Right hindlimb (tissue), 1 donor: ENCODE measurements around the gene ITGB6.
A peak's percentile ranks its signal among the peaks of the same experiment; 100 is the strongest.
"Not testable (repeated sequence)": the region's sequence is repeated elsewhere in the genome, so short reads cannot be mapped to it uniquely, and the experiment has no call there.

Experiments
- DNase-seq: peaks from one replicate; pipeline ENCODE4 v3.0.0-alpha.2; 2018

ITGB6 gene

DNA sequence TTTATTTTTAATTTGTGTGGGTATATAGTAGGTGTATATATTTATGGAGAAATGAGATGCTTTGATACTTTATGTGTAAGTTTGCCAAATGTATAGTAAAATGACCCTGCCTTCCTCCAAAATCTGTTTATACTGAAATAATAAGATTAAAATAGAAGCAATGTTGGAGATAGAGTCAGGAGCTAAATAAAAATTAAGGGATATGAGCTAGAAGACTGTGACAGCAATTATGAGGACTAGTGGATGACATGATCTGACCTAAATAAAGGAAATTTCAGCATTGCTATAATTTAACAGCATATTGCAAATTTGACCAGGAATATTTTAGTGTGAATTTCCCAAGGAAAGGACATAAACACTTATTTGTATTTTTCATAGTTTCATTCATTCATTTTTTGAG, 60.7 kb downstream of the ITGB6 start:
- no peak for DNase-seq

DNA sequence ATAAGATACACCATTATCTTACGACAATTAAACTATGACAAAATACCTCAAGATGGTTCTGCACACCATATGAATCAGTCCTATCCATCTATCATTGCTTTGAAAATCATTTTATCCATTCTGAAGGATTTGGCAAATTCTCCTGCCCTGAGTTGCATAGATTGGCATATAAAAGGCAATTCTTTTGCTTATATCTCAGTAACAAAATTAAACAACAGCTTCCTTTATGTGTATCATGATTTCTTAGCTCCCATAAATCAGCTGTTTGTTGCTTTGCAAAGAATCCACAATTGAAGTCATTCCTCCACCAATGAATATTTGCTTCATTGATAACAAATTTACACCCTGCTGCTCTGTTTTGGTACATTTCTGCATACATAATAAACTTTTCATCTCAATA, 61.7 kb downstream of the ITGB6 start:
- DNase-seq: no peak

DNA sequence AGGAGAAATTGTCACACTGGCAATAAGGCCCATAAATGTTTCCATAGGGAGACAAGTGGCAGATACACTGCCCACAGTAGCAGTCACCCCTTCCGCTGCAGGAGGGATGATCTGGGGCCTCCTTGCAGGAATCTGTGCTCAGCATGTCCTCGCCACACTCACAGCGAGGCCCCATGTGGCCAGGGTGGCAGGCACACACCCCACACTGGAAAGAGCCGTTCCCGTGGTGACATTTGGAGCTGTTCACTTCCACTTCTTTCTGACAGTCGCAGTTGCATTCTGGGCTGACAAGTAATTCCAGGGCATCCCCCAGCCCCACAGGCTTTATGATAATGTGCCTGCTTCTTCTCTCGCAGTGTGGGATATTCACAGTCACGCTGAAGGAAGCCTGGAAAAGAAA, 62.6 kb downstream of the ITGB6 start:
- no peak for DNase-seq

DNA sequence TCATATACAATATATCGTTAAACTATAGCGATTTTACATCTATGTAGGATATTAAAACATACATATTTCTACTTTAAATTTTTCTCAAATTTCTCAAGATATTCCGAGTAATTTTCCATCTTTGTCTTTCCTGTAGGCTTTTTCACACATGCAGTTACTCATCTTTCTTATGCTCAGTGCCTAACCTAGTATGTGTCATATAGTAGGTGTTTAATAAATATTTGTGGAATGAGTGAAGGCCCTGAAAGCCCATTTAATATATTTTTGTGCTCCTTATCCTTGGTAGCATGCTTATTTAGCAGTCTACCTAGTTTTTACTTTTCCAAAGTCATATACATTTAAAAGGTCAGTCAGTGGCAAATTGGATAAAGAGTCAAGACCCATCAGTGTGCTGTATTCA, 67.3 kb downstream of the ITGB6 start:
- DNase-seq: no peak

DNA sequence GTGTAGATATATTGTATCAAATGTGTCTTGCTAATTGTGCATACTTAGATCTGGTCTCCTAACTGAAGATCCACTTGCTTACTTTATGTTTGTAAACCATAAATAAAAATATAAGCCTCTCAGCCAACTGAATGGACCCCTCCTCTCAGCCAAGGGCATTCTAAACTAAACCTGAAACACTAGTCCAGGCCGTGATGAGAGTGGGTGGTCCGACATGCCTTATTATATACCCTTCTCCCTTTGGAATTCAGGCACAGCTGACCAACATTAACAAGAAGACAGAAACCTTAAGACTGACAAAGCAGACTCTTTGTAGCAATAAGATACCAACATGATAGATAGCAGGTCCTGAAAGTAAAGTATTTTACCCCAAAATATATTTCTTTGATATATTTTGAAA, 73.3 kb downstream of the ITGB6 start:
- no peak for DNase-seq

DNA sequence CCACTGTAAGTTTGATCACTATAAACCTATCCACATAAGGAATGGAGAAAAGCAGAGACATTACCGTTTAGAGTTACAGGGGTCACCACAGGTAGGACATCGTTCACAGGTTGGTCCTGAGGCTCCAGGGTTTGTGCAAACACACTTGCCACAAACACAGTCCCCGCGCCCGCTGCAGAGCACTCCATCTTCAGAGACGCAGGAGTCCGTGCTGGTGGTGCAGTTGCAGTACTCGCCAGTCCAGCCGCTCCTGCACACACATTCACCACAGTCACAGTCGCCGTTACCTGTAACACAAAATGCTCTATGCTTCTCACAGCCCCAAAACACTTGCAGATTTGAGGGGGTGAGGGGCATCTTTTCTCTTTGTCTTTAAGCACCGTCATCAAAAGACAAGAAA, 73.8 kb downstream of the ITGB6 start:
- no peak for DNase-seq

DNA sequence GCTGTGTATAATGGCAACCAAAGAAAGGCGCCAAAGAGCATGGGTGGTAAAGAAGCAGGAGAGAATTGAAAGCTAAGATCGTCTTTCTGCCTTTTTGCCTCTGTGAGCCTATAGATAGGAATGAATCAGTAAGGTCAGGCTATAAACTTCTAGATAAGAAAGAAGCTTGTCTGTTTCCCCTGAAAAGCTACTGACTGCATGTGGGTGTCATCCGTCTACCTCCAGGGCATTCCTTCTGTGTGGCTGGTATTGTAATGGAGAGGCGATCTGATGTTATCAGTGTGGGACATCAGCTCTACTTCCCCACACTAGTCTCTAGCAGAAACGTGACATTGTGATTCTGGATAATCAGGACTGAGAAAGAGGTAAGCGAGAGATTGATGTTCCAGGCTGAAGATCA, 74.2 kb downstream of the ITGB6 start:
- no peak for DNase-seq

DNA sequence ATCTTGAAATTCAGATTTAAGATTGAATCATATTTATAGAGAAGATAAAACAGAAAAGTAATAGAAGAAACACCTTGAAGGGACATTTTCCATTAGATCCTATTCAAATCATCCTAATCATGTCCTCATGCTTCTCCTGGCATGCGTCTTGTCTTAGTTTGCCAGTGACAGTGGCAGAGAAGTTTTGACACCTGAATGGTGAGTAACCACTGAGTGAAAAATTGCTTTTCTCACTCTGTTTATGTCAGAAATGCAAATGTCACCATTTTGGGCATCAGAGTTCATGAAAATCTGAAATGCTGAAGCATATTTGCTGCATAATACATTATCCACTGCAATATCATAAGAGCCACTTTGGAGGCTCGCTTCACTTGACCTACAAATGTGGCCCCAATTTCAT, 74.7 kb downstream of the ITGB6 start:
- DNase-seq: no peak

DNA sequence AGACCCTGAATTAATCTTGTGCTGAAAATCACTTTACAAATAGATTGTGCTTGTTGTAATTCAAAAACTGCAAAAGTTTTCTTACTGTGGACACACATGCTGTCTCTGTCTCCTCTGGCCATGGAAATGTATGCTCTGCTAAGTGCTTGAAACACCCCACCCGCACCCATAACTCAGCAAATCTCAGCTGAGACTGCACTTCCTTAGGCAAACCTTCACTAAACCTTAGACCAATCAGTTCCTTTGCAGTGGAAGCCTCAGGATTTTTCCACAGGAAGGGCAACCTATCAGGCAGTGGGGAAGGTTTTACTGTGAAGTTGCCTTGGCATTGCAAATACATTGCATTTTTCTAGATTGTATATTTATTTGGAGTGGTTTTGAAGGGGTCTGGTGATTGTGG, 75.5 kb downstream of the ITGB6 start:
- DNase-seq: no peak

DNA sequence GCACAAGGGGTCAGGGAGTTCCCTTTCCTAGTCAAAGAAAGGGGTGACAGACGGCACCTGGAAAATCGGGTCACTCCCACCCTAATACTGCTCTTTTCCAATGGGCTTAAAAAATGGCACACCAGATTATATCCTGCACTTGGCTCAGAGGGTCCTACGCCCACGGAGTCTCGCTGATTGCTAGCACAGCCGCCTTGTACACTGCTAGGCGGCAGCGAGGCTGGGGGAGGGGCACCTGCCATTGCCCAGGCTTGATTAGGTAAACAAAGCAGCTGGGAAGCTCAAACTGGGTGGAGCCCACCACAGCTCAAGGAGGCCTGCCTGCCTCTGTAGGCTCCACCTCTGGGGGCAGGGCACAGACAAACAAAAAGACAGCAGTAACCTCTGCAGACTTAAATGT, 85.4 kb downstream of the ITGB6 start:
- not testable (repeated sequence) for DNase-seq

DNA sequence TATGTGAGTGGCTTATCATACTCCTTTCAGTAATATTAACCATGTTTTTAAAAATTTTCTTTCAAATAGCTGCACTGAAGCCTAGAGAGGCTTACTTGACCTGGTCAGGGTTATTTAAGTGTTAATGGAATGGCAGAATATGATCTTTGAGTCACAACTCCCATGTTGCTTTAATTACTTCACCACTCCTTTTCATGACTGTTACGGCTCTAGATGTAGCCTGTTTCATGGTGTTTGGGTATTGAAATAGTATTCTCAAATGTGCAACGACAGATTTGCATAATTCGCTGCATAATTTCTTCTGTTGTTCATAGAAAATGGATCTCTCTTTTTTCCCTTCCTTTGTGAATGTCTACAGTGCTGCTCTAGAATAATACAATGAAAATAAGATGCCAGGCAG, 86.1 kb downstream of the ITGB6 start:
- DNase-seq: no peak

DNA sequence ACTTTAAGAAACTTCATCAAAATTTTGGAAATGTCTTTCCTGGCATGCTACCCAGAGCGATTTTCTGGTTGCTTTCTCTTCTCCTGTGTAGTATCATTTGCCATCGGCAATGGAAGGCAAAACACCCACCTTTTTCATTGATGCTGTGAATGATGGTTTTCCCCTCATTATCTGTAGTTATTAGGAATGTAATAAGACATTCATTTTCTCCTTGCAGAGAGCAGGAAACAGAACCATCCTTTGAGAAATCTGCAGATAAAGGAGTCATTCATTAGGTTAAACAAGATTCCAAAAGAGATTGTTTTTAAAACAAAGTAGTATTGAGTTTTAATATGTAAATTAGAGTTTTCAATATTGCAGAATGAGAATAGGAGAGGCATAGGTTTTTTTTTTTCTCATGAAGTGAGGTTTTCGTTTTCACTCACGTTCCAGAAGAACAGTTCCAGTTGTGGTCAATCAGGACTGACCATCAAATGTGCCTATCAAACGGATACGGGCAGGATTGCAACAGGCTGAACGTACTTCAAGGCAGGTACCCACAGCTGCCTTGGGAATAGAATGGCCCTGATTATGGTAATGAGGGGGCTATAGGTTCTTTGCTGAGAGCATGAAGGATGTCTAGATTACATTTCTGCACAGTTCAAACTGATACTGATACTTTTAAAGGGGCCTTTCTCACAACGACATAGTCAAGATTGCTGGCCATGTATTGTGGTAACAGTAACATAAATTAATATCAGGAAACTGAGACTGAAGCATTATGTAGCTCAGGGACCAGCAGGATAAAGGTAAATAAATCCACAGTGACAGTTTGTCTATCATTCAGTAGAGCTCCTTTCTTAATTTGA, 87.9 kb downstream of the ITGB6 start:
- DNase-seq: no peak

DNA sequence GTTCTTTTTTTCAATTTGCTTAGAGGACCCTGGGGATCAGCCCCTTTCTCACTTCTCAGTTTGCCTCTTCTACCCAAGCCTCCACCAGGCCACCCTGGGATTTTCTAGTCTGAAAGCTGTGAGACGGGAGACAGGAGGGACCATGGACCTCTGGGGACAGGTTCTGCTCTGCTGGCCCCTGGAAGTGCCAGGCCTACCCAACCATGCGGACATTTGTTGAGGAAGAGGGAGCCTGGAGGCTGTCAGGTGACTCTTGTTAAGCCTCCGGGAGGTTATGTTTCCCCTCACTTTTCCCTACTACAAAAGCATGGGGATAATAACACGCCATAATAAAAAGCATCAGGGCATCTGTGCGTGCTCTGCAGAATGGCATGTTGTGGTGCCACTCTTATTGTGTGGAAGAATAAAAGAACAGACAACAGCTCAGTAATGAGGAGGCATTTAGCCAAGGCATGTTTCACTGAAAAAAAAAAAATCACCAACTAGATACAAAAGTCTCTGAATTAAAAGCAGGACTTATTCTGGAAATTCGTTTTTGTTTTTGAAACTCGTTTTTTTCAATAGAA, 89.3 kb downstream of the ITGB6 start:
- DNase-seq: no peak

DNA sequence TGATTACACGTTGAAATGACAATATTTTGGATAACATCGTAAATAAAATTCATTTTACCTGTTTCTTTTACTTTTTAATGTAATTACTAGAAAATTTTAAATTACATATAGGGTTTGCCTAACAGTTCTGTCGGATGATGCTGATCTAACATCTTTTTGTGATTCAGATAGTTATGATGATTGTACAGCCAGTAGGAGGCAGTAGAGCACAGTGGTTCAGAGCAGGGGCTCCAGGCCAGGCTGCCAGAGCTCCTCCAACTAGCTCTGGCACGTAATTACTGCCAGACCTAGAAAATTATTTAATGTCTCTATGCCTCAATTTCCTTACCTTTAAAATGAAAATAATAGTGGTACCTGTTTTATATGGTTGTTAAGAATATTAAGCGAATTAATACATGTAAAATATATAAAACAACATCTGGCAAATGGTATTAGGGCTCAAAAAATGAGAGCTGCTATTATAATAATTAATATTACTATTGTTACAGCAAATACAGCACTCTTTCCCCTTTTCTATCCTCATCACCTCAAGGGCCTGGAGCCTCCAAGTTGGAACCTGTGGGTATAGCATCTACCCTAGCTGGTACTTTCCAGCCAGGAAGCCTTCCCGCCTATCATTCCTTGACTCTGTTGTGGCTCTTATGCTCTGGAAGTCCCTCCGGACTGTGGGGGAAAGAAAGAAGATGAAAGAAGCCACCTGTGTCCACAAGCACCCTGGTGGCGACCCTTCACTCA, 90.0 kb downstream of the ITGB6 start:
- peak; percentile 68 for DNase-seq

DNA sequence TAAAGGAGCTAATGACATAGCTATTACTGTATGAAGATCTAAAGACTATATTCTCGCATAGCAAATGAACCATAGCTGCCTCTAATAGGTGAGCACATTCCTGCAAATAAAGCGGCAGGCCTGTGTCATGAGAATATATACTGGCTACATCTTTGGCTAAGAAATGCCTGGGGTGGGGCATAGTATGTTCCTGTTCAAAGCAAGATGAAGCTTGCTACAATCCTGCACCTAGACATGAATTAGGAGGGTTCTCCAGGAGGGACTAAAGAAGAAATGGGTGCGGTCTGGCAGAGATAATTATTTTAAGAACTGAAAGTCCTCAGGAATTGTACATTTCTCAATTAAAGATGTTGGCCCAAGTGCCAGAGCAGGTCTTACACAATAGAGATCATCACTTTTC, 90.8 kb downstream of the ITGB6 start:
- DNase-seq: no peak

DNA sequence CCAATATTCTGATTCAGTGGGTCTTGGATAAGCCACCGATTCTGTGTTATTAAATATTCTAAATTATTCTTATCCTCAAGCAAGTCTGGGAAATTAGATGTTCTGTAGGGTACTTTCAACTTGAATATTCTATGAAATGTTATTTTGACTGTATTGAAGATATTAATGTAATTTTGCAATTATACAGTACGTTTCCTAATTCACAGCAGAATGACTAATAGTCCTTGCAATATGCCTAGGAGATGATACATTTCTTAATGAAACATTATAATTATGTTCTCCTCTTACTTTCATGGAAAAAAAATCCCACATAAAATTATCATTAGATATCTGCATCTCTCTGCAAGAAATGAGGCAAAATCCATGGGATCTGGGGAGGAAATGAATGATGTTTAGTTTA, 91.4 kb downstream of the ITGB6 start:
- DNase-seq: no peak

DNA sequence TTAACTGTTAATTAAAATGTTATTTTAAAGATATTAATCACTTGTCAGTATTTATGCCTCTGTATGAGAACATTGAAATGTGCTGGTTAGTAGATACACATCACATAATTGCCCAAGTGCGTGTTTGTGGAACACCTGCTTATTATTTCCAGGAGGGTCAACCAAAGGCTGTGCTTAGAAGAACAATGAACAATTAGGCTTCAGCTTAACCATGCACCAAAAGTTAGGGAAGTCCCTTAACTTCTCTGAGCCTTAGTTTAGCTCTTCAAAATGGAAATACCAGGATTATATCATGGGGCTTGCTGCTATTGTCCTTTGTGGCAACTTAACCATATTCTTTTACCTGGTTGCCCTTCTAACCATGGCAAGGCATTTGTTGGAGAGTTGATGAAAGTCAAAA, 94.7 kb downstream of the ITGB6 start:
- DNase-seq: no peak

DNA sequence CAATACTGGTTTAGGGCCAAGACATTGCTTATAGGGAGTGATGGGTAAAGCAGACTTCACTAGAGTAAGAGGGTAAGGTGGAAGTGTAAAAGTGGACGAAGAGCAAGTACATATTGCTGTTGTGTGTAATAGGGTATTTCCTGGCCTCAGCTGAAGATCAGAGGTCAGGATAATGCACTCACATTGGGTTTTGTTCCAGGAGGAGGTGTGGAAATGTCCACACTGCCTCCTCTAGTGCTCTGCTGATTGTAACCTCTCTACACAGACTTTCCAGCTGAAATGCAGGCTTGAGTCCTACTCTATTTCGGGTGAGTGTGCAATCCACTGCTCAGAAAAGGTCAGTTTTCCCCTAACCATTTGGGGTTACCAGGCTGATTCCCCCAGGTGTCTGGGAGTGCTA, 96.0 kb downstream of the ITGB6 start:
- no peak for DNase-seq

DNA sequence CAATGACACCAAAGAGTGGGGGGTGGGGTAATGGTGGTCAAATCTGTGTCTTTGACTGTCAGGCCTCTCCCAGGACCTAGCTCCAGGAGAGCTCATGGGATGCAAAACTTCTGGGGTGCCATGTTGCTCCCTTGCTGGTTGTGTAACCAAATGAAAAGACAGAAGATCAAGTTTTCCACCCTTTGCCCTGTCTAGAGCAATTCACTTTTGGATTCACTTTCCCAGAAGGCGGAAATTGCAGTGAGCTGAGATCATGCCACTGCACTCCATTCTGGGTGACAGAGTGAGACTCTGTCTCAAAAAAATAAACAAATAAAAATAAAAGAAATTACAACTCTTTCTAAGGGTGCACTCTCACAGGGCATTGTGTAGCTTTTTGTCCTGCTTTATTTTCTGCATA, 102.7 kb downstream of the ITGB6 start:
- no peak for DNase-seq

DNA sequence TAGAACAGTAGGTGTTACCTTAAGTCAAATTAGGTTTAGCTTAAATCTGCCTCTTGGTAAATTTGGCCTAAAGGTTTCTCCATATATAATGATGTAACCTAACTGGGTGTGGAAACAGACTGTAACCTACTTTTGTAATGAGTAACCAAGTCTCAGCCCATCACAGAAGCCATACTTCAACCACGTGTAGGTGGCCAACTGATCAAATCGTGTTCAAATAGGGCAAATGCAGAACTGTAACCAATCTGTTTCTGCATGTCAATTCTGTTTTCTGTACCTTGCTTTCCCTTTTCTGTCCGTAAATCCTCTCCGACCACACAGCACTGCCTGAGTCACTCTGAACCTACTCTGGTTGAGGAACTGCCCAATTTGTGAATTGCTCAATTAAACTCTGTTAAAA, 103.7 kb downstream of the ITGB6 start:
- no peak for DNase-seq

DNA sequence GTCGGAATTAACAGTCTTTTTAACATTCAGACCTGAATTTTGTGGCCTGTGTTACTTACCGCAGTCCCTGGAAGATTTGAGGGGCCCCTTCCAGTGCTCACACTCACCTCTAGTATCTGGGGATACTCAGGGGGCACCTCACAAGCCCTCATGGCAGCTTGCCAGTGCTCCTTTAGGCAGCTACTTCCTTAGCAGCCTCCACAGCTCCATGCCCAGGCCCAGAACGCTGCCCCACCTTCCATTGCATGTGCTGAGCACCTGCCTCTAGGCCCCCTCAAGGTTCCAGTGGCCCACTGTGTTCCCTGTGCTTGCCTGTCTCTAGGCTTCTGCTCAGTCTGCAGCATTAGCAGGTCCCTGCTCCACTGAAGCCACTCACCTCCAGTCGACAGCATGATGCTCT, 107.6 kb downstream of the ITGB6 start:
- DNase-seq: no peak

DNA sequence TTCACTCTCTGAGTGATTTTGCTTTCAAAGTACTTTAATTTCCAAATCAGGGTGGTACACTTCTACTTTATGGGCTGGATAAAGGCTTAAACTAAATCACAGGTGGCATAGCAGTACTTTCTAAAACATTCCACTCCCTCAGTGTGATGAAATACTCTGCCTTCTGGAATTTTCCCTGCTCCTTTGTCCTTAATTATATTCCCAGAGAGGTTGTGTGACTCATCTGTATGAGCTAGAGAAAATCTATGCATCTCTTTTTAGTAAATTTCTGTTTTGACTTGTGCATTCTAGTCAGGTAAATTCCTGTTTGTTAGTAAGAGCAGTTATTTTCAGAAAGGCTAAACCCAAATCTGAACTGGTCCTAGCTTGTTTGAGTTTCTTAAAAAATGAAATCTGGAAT, 108.7 kb downstream of the ITGB6 start:
- DNase-seq: no peak

DNA sequence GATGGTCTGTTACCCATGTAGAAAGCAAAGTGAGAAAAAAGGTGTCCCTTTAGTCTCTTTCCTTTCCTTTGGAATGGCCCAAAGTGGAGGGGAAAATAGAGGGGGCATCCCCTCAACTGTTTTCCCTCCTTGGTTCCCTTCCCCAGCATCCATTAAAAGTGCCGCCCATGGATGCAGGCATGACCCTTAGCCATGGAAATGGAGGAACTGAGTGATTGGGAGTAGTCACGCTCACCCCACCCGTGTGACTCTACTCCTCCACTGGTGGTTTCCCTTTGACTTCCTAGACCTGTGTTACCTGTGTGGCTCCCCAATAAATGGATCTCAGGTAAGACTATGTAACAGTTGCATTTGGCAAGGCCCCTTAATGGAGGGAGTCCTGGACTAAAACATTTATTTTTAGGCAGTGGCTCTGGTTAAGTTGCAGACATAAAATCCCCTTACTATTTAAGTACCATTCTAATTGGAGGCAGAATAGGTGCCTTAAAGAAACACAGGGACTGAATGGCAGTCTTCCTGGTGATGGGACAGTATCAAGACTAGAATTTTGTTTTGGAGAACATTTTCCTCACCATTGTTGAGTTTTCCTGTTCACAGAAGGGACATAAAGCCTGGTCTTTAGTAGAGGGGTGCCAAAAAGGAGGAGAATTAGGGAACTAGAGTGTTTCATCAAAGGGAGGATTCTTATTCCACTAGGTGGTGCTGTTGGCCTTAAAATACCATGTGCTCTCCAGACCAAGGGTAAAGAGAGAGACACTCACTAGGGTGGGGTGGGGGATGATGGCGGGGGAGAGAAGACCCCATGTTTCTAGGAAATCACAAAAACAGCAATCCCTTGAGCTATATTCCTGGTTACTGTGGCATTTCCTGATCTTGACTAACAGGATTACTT, 112.0 kb downstream of the ITGB6 start:
- no peak for DNase-seq
